ENCODE measurements around the gene TNF.
A peak's percentile ranks its signal among the peaks of the same experiment; 100 is the strongest.

The TNF gene

DNA sequence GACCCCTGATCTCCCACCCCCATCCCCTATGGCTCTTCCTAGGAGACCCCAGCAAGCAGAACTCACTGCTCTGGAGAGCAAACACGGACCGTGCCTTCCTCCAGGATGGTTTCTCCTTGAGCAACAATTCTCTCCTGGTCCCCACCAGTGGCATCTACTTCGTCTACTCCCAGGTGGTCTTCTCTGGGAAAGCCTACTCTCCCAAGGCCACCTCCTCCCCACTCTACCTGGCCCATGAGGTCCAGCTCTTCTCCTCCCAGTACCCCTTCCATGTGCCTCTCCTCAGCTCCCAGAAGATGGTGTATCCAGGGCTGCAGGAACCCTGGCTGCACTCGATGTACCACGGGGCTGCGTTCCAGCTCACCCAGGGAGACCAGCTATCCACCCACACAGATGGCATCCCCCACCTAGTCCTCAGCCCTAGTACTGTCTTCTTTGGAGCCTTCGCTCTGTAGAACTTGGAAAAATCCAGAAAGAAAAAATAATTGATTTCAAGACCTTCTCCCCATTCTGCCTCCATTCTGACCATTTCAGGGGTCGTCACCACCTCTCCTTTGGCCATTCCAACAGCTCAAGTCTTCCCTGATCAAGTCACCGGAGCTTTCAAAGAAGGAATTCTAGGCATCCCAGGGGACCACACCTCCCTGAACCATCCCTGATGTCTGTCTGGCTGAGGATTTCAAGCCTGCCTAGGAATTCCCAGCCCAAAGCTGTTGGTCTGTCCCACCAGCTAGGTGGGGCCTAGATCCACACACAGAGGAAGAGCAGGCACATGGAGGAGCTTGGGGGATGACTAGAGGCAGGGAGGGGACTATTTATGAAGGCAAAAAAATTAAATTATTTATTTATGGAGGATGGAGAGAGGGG lies 1.9 kb upstream of the TNF start:
- no peak for DNase-seq

GRCh38 chr6:31574106-31575061 lies 981 bp upstream of the TNF start:
- DNase-seq: no peak

DNA sequence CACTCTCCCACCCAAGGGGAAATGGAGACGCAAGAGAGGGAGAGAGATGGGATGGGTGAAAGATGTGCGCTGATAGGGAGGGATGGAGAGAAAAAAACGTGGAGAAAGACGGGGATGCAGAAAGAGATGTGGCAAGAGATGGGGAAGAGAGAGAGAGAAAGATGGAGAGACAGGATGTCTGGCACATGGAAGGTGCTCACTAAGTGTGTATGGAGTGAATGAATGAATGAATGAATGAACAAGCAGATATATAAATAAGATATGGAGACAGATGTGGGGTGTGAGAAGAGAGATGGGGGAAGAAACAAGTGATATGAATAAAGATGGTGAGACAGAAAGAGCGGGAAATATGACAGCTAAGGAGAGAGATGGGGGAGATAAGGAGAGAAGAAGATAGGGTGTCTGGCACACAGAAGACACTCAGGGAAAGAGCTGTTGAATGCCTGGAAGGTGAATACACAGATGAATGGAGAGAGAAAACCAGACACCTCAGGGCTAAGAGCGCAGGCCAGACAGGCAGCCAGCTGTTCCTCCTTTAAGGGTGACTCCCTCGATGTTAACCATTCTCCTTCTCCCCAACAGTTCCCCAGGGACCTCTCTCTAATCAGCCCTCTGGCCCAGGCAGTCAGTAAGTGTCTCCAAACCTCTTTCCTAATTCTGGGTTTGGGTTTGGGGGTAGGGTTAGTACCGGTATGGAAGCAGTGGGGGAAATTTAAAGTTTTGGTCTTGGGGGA lies 754 bp downstream of the TNF start:
- DNase-seq: no peak

- peak; percentile 51 for DNase-seq
Observed at GRCh38 chr6:31576897-31577578, 1.7 kb downstream of the TNF start.

DNA sequence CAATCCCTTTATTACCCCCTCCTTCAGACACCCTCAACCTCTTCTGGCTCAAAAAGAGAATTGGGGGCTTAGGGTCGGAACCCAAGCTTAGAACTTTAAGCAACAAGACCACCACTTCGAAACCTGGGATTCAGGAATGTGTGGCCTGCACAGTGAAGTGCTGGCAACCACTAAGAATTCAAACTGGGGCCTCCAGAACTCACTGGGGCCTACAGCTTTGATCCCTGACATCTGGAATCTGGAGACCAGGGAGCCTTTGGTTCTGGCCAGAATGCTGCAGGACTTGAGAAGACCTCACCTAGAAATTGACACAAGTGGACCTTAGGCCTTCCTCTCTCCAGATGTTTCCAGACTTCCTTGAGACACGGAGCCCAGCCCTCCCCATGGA lies 2.2 kb downstream of the TNF start:
- no peak for DNase-seq

GRCh38 chr6:31578184-31579118 lies 3.1 kb downstream of the TNF start:
- DNase-seq: no peak

DNA sequence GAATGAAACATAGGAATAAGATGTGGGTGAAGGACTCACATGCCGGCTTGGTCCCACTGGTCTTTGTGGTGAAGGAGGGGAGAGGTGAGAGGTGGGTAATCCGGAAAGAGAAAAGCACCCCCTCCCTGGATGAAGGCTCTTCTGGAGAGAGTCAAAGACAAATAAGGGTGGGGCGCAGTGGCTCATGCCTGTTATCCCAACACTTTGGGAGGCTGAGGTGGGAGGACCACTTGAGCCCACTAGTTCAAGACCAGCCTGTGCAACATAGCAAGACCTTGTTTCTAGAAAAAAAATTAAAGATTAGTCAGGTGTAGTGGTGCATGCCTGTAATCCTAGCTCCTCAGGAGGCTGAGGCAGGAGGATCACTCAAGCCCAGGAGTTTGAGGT lies 3.7 kb downstream of the TNF start:
- DNase-seq: no peak

GRCh38 chr6:31579546-31580437 lies 4.4 kb downstream of the TNF start:
- DNase-seq: no peak

DNA sequence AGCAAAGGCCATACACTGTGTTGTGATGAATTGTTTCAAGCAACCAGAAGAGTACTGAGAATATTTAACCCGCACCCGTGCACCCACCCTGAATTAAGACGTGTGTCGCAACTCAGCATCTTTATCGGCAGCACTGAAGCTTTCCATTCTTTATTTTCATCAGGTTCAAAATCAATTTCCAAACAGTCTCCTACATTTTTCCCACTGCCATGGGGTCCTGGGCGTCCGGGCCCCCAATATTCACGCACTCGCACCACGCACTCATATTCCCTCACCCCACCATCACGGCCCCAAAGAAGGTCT lies 5.0 kb downstream of the TNF start:
- no peak for DNase-seq

- DNase-seq: peak; percentile 94
Observed at GRCh38 chr6:31580807-31581433, 5.6 kb downstream of the TNF start.

GRCh38 chr6:31581434-31582229 lies 6.3 kb downstream of the TNF start:
- no peak for DNase-seq

- DNase-seq: peak; percentile 74
Observed at GRCh38 chr6:31582230-31582643, 6.9 kb downstream of the TNF start, which contains the start of gene LTB. TSS of gene LTB (minus strand) at chr6:31582424. CDS start at chr6:31582417, 7 bp downstream.

DNA sequence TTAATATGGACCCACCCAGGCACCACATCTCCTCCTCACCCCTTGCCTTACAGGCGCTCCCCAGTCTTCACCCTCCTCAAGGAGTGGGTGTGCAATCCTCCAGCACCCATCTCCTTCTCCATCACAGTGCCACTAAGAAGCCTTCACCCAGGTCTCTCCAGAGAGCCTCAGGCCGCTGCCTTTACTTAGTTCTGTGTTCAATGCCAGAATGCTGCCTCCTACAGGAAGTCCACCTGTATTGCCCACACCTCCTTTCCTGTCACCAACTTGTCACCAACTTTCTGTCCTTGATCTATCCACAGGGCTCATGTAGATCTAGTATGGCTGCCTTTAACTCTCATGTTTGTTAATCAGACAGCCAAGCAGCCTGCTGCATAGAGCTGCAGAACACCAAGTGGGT lies 10.1 kb downstream of the TNF start:
- no peak for DNase-seq

DNA sequence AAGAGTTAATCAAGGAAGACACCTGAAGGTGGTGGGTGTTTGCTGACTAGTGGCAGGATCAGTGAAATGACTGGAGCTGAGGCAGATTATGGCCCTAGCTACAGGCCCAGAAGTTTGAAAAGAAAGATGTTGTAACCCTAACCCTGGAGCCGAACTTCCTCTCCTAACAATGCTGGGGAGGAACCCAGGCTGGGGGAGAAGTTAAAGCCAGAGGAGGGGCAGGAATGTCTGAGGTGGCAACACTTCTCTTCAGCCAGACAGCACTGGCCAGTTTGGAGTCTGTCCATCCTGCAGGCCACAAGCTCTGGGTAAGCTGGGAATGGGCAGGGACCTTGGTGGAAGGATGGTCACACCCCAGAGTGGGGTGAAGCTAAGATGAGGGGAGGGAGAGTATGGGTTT lies 10.6 kb downstream of the TNF start, which contains the start of gene LST1:
Gene LST1, plus strand, starts transcription at position 270 of the 400 bp plus-strand sequence. CDS start 1,023 bp downstream, outside the sequence.
- no peak for DNase-seq

- DNase-seq: no peak
Observed at GRCh38 chr6:31586599-31587281, 11.4 kb downstream of the TNF start.

- no peak for DNase-seq
Observed at GRCh38 chr6:31587791-31588777, 12.7 kb downstream of the TNF start.
